HG02678 (cell line): ENCODE data around the gene CCL24.
"Not testable (repeated sequence)": the region's sequence is repeated elsewhere in the genome, so short reads cannot be mapped to it uniquely, and the experiment has no call there.

Source experiments
- ATAC-seq: cut with Tn5 transposase; IDR thresholded peaks from one replicate; pipeline ENCODE4 v1.9.1; 2021; ENCODE audit warnings: mild to moderate bottlenecking, moderate library complexity; ENCODE audit not compliant: unreplicated experiment

The CCL24 gene, protein sequence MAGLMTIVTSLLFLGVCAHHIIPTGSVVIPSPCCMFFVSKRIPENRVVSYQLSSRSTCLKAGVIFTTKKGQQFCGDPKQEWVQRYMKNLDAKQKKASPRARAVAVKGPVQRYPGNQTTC

DNA sequence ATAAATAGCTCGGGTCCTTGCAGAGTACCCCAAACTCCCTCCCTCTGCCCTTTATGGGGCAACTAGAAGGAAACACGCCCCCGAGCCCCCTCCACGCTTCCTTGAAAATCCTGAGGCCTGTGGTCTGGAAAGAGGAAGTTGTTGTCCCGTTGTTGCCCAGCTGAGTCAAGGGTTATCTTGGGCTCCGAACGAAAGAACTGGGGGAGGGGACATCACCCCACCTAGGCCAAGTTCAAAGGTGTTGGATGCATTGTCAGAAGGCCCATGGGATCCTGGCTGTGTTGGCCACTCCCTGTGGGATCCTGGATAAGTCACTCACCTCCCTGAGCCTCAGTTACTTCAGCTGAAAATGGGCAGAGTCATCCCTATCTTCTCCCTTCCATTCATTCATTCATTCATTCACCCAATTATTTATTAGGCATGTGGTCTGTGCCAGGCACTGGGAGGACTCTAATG lies at the start of gene CCL24:
CCL24 (minus strand) TSS at position 26 of the 456 bp plus-strand sequence. CDS start 91 bp downstream, outside the sequence.
- ATAC-seq: no peak

DNA sequence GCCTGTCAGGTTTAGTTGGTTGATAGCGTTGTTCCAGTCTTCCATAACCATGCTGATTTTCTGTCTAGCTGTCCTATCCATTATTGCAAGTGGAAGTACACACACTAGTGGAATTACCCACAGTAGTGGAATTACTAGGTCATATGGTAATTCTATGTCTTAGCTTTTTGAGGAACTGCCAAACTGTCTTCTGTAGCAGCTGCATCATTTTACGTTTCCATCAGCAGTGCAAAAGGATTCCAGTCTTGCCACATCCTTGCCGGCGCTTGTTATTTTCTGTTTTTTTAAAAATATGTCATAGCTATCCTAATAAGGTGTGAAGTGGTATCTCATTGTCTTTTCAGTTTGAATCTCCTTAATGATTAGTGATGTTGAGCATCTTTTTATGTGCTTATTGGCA lies 48.0 kb upstream of the CCL24 start:
- ATAC-seq: no peak

DNA sequence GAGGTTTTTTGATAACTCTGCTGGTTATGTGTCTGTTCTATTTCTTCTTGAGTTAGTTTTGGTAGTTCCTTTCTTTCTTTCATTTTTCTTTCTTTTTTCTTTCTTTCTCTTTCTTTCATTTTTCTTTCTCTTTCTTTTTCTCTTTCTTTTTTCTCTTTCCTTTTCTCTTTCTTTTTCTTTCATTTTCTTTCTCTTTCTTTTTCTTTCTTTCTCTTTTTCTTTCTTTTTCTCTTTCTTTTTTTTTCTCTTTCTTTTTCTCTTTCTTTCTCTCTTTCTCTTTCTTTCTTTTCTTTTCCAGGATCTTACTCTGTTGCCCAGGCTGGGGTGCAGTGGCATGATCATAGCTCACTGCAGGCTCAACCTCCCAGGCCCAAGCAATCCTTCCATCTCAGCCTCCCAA lies 44.8 kb upstream of the CCL24 start:
- no peak for ATAC-seq

DNA sequence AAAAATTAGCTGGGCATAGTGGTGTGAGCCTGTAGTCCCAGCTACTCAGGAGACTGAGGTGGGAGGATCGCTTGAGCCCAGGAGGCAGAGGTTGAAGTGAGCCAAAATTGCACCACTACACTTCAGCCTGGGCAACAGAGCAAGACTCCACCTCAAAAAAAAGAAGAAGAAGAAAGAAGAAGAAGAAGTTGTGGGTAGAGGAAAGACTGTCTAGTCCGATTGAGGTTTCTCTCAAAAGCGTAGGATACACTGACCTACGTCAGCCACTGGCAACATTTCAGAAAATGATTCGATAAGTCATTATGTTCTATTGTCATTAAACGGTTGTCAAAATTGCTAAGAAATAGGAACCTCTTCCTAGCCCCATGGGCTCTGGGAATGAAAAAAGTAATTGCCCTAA lies 42.9 kb upstream of the CCL24 start:
- no peak for ATAC-seq

DNA sequence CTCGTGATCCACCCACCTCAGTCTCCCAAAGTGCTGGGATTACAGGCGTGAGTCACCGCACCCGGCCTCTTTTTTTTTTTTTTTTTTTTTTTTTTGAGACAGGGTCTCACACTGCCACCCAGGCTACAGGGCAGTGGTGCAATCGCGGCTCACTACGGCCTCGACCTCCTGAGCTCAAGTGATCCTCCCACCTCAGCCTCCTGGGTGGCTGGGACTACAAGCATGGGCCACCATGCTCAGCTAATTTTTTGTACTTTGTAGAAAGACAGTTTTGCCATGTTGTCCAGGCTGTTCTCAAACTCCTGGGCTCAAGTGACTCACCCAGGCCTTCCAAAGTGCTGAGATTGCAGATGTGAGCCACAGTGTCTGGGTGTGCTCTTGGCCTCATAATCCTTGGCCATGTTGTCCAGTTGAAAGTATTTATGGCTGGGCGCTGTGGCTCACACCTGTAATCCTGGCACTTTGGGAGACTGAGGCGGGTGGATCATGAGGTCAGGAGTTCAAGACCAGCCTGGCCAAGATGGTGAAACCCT lies 41.3 kb upstream of the CCL24 start:
- not testable (repeated sequence) for ATAC-seq

DNA sequence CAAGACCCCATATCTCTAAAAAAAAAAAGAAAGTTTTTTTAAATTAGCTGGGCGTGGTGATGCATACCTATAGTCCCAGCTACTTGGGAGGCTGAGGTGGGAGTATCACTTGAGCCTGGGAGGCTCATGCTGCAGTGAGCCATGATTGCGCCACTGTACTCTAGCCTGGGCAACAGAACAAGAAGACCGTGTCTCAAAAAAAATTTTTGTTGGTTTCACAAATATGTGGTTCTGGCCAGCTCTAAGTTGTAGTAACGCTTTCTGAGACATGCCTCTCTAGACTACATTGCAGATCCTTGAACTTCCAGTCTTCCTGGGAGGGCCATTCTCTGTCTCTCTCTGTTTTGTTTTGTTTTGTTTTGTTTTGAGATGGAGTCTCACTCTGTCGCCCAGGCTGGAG lies 40.6 kb upstream of the CCL24 start:
- no peak for ATAC-seq

DNA sequence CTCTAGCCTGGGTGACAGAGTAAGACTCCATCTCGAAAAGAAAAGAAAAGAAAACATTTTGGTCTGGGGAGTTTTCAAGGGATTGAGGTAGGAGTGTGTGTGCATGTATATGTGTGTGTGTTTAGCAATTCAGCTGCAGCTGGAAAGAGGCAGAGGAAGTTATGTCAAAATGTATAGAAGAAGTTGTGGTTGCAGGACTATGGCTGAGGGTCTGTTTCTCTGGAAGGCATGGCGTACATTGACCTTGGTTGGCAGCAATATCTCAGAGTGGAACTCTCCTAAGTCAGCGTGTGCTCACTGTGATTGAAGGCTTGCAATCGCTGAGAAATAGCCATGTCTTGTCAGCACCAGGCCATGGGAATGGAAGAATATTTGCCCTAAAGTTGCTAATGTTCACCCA lies 36.6 kb upstream of the CCL24 start:
- no peak for ATAC-seq

DNA sequence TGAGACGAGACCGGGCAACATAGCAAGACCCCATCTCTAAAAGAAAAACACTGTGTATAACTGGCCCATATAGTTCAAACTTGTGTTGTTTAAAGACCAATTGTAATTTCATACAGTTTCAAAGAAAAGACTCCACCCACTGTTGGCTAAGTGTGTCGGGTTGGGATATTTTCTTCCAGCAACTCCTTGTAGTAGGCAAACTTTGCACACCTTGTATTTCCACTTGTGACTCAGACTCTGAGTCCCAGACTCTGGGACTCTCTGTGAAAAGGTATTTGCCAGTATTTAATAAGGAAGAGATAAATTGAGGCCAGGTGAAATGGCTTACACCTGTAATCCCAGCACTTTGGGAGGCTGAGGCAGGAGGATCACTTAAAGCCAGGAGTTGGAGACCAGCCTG lies 36.0 kb upstream of the CCL24 start:
- ATAC-seq: no peak

DNA sequence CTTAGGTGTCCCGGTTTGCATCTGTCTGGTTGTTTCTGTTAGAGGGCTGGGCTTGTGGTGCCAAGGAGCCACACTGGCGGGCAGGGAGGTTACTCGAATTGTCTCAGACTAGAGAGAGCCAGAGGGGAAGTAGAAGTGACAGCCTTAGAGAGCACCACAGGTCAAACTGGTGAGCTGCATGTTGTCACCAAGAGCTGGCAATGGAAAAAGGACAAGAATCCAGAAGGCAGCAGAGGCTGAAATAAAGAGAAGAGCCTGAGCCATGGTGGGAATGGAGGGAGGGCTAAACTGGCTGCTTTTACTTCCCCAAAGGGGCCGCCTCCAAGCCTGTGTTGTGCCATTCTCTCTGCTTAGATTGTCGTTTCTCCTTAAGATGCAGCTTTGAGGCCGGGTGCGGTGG lies 34.1 kb upstream of the CCL24 start:
- ATAC-seq: no peak

DNA sequence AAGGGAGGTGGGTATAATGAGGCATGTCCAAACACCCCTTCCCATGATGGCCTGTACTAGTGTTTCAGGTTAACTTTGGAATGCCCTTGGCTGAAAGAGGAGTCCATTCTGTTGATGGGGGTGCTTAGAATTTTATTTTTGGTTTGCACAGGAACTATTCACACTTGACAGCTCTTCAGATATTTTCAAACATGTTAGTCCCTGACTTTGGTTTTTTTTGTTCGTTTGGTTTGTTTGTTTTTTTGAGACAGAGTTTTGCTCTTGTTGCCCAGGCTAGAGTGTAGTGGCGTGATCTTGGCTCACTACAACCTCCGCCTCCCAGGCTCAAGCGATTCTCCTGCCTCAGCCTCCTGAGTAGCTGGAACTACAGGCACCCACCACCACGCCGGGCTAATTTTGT lies 31.5 kb upstream of the CCL24 start:
- ATAC-seq: not testable (repeated sequence)

DNA sequence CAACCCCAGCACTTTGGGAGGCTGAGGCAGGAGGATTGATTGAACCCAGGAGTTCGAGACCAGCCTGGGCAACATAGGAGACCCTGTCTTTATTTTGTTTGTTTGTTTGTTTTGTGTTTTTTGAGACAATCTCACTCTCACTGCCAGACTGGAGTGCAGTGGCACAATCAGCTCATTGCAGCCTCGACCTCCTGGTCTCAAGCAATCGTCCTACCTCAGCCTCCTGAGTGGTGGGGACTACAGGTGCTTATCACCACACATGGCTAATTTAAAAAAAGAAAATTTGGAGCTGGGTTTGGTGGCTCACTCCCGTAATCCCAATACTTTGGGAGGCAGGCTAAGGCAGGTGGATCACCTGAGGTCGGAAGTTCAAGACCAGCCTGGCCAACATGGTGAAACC lies 30.6 kb upstream of the CCL24 start:
- ATAC-seq: no peak

DNA sequence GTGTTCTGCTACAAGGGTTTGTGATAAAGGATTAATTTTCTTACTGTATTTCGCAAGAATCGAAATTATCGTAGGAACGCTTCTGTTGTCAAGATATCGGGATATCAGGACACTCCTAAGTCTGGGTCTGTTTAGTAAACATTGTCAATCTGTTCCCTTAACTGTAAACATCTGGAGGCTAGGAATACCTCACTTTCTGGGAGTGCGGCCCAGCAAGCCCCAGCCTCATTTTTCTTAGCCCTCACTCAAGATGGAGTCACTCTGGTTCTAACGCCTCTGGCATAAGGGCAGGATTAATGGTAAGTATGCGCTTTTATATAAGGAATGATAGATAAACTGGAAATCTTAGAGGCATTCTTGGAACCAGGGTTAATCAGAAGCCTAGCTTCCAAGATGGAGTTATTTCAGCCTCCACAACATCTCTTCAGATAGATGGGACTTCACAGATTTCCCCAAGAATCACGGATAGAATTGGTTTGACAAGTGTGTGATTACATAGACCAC lies 30.1 kb upstream of the CCL24 start:
- no peak for ATAC-seq

DNA sequence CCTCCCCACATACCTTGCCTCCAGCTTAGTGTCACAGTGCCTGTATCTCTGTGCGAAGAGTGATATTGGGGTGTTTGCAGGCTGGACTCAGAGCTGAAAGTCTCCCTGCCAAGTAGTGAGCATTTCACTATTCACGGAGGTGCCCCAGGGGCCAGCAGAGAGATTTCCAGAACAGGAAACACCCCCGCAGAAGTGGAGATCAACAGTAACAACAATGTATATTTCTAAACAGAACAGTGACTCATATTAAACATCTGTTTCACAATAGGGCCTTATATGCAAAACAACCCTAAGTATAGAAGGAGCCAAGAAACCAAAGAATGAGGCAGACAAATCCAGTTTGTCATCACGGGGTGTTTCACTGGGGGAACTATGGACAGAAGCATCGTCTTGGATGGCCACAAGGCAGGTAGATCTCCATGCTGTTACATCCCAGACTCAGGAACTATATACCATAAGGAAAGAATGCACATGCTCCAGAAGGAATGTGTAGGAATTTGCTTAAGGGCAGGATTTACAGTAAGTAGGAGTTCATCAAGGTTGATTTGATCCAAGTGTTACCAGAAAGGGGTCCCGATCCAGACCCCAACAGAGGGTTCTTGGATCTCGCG lies 29.3 kb upstream of the CCL24 start:
- peak; percentile 74 for ATAC-seq

DNA sequence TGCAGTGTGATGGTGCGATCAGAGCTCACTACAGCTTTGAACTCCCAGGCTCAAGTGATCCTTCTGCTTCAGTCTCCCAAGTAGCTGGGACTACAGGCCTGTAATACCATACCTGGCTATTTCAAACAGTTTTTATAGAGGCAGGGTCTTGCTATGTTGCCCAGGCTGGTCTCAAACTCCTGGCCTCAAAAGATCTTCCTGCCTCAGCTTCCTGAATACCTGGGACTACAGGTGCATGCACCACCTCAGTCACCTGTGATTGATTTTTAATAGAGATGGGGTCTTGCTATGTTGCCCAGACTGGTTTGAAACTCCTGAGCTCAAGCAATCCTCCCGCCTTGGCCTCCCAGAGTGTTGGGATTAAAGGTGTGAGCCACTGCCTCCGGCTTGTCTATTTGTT lies 26.4 kb upstream of the CCL24 start:
- no peak for ATAC-seq

DNA sequence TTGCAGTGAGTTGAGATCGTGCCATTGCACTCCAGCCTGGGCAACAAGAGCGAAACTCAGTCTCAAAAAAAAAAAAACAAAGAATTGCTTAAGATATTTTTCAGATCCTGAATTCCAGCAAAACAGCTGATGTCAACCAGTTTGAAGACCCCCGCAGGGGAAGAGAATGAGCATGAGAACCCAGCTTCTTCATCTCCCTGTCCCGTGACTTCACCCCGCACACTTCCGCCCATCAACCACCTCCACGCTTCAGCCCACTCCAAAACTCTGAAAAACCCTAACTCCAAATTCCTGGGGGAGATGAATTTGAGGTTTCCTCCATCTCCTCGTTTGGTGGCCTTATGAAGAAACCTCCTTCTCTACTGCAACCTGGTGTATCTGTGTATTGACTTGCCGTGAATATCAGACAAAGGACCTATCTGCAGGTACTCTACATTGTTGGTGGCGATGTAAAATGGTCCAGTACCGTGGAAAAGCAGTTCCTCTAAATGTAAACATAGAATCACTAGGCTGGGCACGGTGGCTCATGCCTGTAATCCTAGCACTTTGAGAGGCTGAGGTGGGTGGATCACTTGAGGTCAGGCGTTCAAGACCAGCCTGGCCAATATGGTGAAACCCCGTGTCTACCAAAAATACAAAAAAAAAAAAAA lies 24.8 kb upstream of the CCL24 start:
- ATAC-seq: not testable (repeated sequence)

DNA sequence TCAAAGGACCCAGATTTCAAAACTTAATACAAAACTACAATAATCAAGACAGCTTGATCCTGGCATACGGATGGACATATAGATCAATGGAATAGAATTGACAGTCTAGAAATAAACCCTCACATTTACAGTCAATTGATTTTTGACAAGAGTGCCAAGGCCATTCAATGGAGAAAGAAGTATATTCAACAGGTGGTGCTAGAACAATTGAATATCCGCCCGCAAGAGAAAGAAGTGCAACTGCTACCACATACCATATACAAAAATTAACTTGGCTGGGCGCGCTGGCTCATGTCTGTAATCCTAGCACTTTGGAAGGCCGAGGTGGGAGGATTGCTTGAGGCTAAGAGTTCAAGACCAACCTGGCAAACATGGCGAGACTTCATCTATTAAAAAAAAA lies 23.2 kb upstream of the CCL24 start:
- ATAC-seq: no peak

DNA sequence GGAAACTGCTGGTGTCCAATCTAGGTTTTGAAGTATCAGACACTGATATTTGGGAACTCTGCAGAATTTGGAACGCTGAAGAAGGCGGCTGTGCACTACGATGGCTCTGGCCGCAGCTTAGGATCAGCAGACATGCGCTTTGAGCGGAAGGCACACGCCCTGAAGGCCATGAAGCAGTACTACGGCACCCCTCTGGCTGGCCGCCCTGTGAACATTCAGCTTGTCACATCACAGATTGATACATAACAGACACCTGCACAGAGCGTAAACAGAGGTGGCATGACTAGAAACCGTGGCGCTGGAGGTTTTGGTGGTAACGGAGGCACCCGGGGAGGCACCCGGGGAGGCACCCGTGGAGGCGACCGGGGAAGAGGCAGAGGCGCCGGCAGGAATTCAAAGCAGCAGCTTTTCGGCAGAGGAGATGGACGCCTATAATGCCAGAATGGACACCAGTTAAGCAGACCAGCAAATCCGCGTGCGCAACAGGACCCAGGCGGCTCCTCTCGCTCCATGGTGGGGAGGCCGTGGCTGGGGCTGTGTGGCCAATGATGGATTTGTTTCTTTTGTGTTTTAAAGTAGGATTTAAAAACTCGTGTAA lies 22.2 kb upstream of the CCL24 start:
- no peak for ATAC-seq

DNA sequence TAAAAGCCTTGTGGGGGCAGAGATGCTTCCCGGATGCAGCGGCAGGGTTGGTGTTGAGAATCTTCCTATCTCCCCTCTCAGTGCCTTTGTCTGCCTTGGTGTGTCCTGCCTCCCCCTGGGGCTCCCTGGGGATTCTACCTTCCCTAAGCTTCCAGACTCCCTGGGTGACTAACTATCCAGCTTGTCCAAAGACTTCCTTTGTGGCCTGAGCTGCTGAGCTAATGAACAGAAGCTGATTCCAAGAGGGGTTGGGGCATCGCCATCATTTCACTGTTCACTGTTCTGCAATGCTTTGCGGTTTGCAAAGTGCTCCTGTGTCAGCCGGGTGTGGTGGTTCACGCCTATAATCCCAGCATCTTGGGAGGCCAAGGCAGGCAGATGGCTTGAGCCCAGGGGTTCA lies 20.1 kb upstream of the CCL24 start:
- not testable (repeated sequence) for ATAC-seq

DNA sequence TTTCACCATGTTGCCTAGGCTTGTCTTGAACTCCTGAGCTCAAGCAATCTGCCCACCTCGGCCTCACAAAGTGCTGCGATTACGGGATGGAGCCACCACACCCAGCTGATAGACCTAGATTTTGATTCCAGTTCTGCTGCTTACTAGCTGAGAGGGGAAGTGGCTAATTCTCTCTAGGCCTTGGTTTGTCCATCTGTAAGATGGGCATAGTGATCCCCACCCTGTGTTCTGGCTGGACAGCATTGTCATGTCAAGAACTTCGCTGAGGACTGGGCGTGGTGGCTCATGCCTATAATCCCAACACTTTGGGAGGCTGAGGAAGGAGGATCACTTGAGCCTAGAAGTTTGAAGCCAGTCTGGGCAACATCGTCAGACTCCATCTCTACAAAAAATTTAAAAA lies 17.4 kb upstream of the CCL24 start:
- ATAC-seq: no peak

DNA sequence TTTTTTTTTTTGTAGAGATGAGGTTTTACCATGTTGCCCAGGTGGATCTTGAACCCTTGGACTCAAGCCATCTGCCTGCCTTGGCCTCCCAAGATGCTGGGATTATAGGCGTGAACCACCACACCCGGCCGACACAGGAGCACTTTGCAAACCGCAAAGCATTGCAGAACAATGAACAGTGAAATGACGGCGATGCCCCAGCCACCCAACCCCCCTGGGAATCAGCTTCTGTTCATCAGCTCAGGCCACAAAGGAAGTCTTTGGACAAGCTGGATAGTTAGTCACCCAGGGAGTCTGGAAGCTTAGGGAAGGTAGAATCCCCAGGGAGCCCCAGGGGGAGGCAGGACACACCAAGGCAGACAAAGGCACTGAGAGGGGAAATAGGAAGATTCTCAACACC lies 16.1 kb upstream of the CCL24 start:
- ATAC-seq: not testable (repeated sequence)

DNA sequence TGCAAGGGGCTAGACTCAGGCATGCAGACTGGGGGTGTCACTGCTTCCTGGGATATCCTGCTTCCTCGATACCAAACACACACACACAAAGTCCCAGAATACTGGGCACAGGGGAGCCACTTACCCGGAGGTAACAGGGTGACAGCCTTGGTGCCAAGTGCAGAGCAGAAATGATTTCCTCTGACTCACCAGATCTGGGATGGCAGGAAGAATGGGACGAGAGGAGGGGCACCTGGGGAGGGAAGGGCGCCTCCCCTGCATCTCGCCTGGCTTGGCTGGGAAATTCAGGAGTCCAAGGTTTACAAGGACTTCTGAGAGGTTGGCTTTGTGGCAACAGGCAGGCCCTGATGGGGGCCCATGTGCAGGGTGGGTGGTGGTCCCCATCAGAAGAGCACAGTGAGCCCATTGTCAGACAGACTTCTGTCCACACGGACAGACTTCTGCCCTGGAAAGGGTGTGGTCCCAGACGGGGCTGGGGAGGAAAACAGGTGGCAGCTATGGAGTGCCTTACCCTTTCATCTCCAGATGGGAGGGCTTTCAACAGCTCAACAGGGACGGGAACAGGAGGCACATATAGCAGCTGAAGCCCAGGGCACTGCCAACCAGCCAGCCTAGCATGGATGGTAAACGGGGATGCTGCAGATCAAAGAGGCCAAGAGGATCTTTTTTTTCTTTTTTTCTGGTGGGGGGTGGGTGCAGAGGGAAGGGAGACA lies 9.7 kb upstream of the CCL24 start:
- no peak for ATAC-seq
